ENCODE data around the gene NFIA.
"Not testable (repeated sequence)": the region's sequence is repeated elsewhere in the genome, so short reads cannot be mapped to it uniquely, and the experiment has no call there.

The NFIA gene

DNA sequence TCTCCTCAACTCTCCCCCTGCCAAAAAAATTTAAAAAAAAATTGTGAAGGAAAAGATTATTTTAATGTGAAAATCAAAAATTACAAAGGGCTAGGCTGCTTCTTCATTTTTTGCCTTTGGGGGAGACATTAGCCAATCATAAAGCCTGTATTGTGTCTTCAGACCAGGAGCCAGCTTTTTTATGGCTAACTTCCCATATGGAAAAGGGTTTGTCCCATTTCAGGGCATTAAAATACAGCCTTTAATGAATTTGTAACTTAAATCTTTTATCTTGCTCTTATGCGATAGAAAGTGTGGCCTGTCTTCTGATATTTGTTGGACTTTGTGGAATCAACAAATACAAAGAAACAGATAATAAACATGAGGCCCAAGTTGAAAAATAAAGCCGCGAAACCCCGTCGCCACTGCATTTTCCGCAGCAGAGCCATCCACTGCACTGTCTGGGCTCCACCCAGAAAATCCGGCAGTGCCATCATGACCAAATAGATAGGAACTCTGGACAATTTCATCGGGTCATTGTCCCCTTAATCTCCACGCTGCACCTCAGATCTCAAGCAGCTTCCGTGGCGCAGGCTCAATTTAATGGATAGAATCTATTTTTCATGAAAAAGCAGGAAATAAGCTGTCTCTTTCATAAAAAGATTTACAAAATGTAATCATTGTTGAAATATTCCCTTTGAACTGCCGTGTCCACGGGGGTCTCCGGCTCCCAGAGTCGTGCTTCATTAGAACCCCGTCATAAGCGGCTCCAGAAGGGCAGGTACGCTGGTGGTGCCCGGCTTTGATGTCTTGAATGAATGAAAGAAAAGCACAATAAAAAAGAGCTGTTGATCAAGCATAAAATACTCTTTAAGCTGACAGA is 365.0 kb downstream of the NFIA start:
- no peak for DNase-seq (ENCODE audit: low read depth in 2 of 2, low spot score in 1 of 2)

DNA sequence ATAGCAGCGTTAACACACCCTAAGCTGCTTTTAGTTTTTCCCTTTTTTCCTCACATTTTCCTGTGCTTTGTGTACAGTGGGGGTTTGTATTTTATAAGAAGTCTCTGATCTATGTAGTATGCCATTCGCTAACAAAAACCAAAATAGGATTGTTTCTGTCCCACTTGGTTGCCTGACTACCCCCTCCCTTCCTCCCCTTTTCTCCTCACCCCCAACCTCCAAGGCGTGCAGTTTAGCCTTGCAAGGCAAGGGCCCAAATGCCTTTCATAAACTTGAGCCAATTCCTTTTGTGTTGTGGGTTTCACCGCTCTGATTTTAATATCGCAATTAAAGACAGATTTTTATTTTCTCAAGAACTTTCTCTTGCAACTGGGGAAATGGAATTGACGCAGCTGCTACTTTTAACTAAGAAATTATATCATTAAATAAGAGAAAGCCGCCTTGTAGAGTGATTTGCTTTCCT is 365.6 kb downstream of the NFIA start:
- DNase-seq (ENCODE audit: low read depth in 2 of 2, low spot score in 1 of 2): no peak

GRCh38 chr1:61448914-61449313 is 366.6 kb downstream of the NFIA start:
- DNase-seq (ENCODE audit: low read depth in 2 of 2, low spot score in 1 of 2): no peak

DNA sequence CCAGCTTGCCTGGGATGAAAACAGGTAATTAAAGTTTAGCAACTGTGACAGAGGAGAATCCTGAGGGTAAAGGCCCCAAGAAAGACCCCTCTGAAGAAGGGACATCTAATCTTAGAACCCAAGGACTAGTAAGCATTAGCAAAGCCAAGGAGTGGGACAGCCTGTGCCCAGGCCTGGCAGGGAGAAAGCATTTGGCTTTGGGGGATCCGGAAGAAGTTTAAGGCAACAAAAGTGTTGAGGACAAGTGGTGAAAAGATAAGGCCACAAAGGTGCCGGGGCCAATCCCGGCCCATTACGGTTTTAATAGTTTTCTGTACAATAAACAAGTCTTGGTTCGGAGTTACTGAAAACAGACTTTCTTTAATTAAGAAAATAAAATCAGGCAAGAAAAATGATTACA is 367.0 kb downstream of the NFIA start:
- no peak for DNase-seq (ENCODE audit: low read depth in 2 of 2, low spot score in 1 of 2)

DNA sequence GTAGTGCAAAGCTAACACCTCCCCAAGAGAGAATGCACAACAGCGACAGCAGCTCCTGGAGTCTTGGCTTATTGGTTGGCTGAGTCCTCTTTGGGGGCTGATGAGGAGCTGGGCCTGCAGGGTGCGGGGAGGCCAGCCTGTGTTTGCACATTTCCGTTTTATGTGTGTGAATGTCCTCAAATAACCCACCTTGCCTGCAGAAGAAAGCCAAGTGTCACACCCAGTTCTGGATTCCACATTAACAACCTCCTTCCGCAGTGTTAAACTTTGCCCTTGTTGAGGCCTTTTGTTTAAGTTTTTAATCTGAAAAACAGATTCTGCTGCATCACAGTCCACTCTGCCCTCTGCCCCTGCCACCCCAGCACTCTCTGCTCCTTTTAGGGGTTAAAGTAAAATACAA is 368.1 kb downstream of the NFIA start:
- no peak for DNase-seq (ENCODE audit: low read depth in 2 of 2, low spot score in 1 of 2)

GRCh38 chr1:61450872-61451571 is 368.7 kb downstream of the NFIA start:
- no peak for DNase-seq (ENCODE audit: low read depth in 2 of 2, low spot score in 1 of 2)

DNA sequence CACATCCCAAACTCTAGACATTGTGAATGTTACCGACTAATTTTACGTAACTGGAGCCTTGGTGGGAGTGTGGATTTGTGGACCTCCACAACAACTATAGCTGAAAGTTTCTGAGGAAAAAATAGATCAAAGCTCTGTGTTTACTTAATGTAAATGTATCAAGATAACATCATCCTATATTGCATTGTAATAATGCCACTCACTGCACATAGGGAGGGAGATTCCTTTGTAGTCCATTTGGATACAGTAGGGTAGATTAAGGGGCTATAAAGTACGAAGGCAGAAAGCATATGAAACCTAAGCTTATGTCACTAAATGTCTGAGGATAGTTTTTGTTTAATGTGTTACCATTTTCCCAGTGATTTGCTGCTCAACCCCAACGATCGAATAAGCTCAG is 369.2 kb downstream of the NFIA start:
- no peak for DNase-seq (ENCODE audit: low read depth in 2 of 2, low spot score in 1 of 2)

DNA sequence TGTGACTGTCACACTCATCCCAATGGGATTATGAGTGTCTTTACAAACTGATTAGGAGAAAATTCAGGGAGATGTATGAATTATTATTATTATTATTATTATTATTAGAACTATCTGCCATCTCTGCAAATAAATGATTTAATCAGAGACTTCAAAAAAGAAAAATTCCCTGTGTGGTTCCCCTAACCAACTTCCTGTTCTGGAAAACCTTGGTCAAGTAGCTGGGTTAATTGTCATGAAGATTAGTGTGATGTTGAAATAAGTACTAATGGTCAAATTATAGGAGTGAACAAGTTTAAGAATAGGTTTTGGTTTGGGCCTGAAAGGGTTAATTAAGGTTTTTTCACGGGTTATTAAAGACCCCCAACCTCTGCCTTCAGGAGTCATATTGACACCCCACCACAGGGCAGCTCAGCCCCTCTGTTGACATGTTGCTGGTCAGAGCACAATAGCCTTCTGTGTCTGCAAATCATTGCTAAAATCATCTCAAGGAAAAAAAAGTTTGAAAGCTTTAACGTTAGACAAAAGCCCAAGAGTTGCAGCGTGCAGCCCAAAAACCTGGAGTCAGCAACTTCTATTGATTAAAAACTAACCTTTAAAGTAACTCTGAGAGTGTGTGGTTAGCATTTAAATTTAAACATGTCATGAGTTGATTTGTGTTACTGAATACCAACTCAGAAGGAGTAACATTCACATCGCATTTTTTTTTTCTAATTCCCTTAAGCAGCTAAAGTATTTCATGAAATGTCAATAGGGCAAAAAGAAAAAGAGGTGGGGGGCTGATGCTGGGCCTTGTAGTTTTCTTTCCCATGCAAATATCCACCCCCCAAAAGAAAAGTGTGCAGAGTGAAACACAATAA is 370.0 kb downstream of the NFIA start:
- DNase-seq (ENCODE audit: low read depth in 2 of 2, low spot score in 1 of 2): no peak

GRCh38 chr1:61453111-61453961 is 371.0 kb downstream of the NFIA start:
- peak; percentile 17 to 48 for DNase-seq (ENCODE audit: low read depth in 2 of 2, low spot score in 1 of 2)

GRCh38 chr1:61455400-61455799 is 373.0 kb downstream of the NFIA start:
- DNase-seq (ENCODE audit: low read depth in 2 of 2, low spot score in 1 of 2): no peak

DNA sequence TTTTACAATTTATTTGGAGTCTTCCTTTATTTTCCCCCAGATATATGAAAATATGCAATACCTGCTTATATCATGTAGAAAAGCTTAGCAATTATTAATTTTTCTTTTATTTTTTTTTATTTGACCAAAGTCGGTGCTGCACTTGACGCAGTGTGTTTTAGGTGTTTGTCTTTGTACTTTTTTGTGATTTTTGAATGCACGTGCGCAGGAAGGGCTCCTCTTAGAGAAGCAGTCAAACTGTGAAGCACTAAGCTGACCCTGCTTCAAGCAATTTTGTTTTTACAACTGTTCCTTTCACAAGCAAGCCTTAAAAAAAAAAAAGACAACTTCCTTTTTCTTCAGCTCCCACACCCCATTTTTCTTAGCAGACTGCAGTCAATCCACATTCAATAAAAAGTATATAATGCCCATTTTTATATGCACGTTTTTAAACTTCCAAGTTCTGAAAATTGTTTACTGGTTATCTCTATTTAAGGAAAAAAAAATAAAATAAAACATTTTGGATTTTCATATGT is 375.2 kb downstream of the NFIA start:
- no peak for DNase-seq (ENCODE audit: low read depth in 2 of 2, low spot score in 1 of 2)

- DNase-seq (ENCODE audit: low read depth in 2 of 2, low spot score in 1 of 2): no peak
Observed at GRCh38 chr1:61459345-61459744, 377.0 kb downstream of the NFIA start.

DNA sequence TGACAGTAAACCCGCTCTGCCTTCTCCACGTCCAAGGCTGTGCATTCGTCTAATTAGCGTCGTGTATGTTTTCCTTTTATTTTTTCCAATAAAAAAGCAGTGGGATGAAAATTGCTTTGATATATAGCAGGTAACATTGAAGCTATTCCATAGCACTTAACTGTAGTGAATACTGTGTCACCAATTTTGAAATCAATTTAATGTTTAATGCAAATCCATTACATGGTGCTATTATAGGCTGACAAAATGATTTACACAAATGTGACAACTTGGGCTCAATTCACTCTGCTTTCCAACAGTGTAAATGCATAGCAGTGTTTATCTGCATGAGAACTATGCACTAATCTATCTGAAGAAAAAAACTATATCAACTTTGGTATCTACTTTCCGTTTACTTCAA is 377.8 kb downstream of the NFIA start:
- no peak for DNase-seq (ENCODE audit: low read depth in 2 of 2, low spot score in 1 of 2)

DNA sequence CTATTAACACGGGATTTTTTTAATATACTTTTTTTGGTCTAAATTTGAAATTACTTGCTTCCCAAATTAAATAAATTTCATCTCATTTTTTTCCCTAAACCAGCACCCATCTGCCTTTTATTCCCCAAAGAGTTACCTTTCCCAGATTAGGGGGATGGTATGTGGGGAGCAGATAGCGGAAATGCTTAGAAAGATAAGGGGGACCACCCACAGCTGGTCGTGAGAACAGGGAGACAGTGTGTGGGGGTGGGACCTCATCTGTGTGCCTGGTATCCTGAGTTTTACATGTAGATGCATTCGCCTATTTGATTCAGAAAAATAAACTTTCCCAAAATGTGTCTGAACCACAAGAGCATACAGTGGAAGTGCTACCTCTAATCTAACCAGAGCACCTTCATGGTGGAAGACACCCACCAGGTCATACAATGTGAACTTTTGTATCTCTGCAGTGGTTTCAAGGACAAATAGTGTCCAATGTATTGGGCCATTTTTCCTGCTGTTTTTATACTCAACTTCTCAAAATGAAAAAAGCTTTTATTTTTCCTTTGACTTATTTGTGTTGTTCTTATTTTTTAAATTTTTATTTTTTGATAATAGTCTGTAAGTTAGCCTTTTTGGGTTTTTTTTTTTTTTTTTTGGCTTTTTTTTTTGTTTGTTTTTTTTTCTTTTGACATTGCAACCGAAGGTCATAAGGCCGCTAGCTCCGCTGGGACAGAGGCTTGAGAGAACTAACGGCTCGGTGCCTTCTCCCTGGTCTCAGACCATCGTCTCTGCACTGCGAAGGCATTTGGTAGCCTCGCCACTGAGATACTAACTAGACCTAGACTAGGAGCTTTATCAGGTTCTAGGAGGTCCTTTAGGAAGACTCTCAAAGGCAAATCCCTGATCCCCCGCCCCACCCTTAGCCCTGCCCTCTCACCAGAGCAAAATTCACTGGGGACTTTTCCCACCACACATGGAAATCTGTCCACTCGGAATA is 379.3 kb downstream of the NFIA start:
- no peak for DNase-seq (ENCODE audit: low read depth in 2 of 2, low spot score in 1 of 2)

DNA sequence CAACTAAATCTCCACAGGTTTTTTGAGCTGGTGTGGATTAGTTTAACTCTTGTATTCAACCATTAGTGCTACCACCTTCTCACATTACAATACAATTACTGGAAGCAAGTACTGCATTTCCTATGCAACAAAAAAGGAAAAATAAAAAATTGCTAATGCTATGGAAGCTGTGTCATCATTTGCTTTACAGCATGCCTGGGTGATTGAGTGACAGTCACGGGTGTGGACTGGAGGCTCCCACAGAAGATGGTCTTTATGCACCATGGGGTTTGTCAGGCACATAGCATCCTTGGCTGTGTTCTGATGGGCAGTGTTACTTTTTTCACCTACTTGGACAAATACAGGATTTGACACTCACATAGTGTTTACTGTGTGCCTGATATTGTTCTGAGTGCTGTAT is 380.3 kb downstream of the NFIA start:
- DNase-seq (ENCODE audit: low read depth in 2 of 2, low spot score in 1 of 2): no peak

- DNase-seq (ENCODE audit: low read depth in 2 of 2, low spot score in 1 of 2): no peak
Observed at GRCh38 chr1:61463220-61463619, 380.9 kb downstream of the NFIA start.

DNA sequence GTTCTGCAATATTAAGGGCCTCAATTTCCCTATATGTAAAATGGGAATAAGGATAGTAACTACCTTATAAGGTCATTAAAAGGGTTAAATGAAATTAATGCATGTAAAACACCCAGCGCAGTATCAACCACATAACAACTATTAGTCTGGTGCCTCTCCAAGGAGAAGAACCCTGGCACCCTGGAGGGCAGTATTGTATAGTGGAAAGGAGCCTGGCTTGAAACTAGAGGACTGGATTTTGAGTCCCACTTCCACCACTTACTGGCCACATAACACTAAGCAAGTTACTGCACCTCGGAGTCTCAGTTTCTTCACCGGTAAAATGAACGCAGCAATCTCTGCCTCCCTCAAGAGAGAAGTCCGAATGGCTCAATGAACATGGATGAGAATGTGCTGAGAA is 385.5 kb downstream of the NFIA start:
- not testable (repeated sequence) for DNase-seq (ENCODE audit: low read depth in 2 of 2, low spot score in 1 of 2)

- no peak for DNase-seq (ENCODE audit: low read depth in 2 of 2, low spot score in 1 of 2)
Observed at GRCh38 chr1:61469365-61469764, 387.0 kb downstream of the NFIA start.

- no peak for DNase-seq (ENCODE audit: low read depth in 2 of 2, low spot score in 1 of 2)
Observed at GRCh38 chr1:61472876-61473275, 390.5 kb downstream of the NFIA start.

Data from stimulated activated CD8-positive, alpha-beta memory T cell treated with anti-CD3 and anti-CD28 coated beads, Interleukin-4, amount 100 ng/mL, for 1 hour (primary cell).